HFF-Myc (cell line): ENCODE data around the gene CRB2.

ENCODE experiments used
- DNase-seq: peaks from one replicate; pipeline ENCODE4 v3.0.0-alpha.2; 2011; ENCODE audit warnings: low read depth; ENCODE audit errors: extremely low read depth
- H3K4me3 ChIP-seq: replicated peaks from 2 replicates; pipeline ENCODE4 v1.5.1; 2011; ENCODE audit warnings: low read depth, mild to moderate bottlenecking, control low read depth, low read length
- TF ChIP-seq, protein P1 (sequence below): IDR thresholded peaks from 2 replicates; pipeline ENCODE4 v1.5.1; 2012; ENCODE audit warnings: mild to moderate bottlenecking, low read depth, low read length, control low read depth; ENCODE audit errors: missing control alignments

Gene CRB2

DNA sequence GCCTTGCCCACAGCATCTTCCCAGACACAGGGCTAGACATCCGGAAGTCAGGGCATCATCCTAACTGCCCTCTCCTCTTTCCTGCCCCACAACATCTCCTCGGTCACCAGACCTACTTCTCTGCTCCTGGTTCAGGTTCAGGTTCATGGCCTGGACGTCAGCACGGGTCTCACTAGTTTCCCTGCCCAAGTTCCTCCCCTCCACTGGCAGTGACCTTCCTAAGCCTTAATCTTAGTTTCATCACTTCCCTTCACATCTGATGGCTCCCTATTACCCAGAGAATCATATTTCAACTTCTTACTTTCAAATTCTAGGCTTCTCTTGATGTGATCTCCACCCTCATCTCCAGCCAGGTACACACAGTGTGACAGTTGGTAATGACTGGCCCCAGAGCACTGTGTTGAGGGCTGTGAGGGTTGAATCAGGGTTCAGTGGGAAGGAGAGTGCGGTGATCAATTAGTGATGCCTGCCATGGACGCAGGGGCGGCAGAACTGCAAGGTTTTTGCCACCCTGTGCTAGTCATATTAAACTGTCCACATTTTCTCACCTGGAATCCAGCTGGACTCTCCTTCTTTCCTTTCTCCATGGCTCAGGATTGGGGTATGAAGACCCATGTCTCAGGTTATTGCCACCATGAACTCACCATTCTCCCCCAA lies 34.3 kb upstream of the CRB2 start:
- TF ChIP-seq, protein P1, sequence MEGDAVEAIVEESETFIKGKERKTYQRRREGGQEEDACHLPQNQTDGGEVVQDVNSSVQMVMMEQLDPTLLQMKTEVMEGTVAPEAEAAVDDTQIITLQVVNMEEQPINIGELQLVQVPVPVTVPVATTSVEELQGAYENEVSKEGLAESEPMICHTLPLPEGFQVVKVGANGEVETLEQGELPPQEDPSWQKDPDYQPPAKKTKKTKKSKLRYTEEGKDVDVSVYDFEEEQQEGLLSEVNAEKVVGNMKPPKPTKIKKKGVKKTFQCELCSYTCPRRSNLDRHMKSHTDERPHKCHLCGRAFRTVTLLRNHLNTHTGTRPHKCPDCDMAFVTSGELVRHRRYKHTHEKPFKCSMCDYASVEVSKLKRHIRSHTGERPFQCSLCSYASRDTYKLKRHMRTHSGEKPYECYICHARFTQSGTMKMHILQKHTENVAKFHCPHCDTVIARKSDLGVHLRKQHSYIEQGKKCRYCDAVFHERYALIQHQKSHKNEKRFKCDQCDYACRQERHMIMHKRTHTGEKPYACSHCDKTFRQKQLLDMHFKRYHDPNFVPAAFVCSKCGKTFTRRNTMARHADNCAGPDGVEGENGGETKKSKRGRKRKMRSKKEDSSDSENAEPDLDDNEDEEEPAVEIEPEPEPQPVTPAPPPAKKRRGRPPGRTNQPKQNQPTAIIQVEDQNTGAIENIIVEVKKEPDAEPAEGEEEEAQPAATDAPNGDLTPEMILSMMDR = no peak
- no peak for DNase-seq
- no peak overlapping the region for H3K4me3 ChIP-seq

DNA sequence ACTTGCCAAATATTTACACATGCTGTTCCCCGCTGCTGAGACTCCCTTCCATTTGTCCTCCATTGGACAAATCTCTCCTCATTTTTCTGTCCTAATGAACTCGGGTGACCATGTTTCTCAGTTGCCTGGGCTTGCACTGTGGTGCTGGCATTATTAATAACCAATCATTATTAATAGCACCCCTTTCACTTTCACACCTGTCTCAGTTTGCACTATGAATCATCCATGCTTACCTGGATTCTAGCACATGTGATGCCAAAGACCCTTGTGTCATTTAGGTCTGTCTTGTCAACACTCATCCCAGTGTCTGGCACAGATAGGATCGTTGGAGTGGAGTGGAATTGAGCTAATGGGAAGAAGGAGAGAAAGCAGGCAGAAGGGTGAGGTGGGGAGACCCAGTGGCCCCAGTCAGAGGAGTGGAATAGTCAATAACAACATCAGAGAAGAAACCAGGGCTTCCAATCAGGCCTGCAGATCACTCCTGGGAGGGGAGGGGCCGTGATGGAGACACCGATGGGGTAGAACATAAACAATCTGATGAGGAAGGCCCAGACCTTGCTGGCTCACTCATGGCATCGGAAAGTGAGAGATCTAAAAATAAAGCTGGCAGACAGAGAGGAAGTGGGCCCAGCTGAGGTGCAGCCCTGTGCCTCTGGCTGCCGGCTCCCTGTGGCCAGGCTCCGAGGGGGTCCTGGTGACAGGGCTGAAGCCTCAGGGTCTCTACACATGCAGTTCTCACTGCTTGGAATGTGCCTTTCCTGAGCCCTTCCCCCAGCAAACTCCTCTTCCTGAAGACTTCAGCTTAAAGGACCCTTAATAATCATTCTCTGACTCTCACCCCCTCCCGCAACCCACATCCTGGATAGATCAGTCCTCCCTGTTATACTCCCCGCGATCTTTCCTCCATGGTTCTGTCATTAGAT lies 33.5 kb upstream of the CRB2 start:
- H3K4me3 ChIP-seq = no peak overlapping the region
- no peak for DNase-seq
- TF ChIP-seq, protein P1 = no peak

DNA sequence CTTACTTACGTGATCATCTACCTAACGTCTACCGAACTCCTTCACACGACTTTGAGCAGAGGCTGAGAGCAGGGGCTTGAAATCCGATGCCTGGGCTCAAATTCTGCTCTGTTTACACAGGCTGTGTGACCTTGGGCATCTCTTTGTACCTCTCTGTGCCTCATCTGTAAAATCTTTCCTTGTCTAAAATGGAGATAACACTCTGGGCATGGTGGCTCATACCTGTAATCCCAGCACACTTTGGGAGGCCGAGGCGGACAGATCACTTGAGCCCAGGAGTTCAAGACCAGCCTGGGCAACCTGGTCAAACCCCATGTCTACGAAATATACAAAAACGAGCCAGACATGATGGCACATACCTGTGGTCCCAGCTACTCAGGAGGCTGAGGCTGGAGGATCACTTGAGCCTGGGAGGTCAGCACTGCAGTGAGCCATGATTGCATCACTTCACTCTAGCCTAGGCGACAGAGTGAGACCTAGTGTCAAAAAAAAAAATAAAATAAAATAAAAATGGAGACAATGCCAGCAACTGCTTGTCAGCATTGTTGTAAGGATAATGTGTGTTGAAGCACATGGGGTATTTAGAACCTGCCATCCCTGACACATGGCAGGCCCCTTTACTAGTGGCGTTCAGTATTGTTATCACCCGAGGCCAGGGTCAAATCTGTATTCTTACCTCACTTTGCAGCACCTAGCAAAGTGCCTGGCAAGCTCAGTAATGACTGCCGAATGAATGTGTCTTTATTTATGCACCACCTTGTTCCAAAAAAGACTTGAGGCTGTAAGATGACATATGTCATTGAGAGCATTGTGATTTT lies 32.6 kb upstream of the CRB2 start:
- TF ChIP-seq, protein P1 = no peak
- DNase-seq = no peak
- H3K4me3 ChIP-seq = no peak overlapping the region

DNA sequence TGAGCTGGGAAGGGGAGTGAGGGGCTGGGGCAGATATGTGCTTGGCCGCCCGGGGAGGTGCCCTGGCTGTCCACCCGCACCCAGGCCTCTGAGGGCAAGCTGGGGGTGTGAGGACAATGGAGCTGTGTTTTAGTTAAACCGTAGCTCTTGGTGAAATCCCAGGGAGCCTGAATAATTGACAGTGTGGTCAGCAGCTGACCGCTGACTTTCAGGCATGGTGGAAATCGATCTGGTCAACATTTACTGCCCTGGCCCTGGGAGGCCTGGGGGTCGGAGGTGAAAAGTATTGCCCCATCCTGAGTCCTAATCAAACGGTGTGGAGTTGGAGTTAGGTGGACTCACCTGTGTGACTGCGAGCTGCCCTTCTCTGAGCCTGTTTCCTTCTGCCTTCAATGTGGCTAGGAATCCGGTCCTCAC lies 31.2 kb upstream of the CRB2 start:
- no peak overlapping the region for H3K4me3 ChIP-seq
- DNase-seq = no peak
- TF ChIP-seq, protein P1 = no peak

DNA sequence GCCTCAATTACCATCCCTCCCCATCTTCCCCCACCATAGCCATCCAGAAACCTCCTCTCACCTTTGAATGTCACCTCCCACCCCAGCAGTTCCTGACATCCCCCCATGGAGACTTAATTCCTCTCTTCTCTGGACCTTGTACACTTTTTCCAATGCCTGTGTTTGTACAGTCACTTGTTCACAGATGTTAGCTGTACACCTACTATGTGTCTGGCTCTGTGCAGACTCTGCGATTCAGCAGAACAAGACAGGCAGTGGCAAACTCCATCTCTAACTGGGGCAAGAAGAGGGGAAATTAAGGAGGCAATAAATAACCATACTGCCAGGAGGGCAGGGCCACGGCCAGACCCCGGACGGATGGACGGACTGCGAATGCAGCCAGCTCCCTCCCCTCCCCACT lies 29.8 kb upstream of the CRB2 start:
- TF ChIP-seq, protein P1 = no peak
- DNase-seq = no peak
- no peak overlapping the region for H3K4me3 ChIP-seq

DNA sequence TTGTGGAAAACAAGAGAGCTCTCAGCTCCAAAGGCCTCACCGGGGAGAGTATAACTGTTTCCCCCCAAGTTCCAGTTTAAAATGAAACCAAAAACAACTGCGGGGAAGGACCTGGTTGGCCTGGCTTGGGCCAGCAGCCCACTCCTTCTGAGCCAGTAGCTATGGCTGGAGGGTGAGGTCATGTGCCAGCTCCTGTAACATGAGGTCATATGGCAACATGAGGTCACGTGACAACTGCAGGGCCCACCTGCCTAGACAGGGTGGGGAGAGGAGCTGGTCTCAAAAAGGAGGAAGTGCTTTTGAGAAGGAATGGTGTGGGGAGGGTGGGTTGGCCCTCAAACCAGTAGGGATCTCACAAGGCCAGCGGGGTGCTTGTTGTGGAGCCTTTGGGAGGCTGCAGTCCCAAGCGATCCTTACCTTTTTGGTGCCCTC lies 29.3 kb upstream of the CRB2 start:
- no peak for DNase-seq
- TF ChIP-seq, protein P1 = no peak
- no peak overlapping the region for H3K4me3 ChIP-seq
